NT2/D1 (cell line): ENCODE results near the gene PPIP5K2.
"Not testable (repeated sequence)": the region's sequence is repeated elsewhere in the genome, so short reads cannot be mapped to it uniquely, and the experiment has no call there.

ENCODE experiments used
- DNase-seq: peaks from one replicate; pipeline ENCODE4 v3.0.0-alpha.2; 2011; ENCODE audit warnings: low read depth, low spot score
- H3K27me3 ChIP-seq: 2 replicates; pipeline ENCODE4 v1.6.0; 2011; ENCODE audit warnings: mild to moderate bottlenecking; ENCODE audit not compliant: insufficient read length, insufficient read depth
- H3K36me3 ChIP-seq: 2 replicates; pipeline ENCODE4 v1.6.1; 2011; ENCODE audit warnings: mild to moderate bottlenecking, low read length, mixed read lengths; ENCODE audit not compliant: insufficient read depth, insufficient read length
- H3K4me1 ChIP-seq: 2 replicates; pipeline ENCODE4 v1.5.1; 2011; ENCODE audit not compliant: insufficient read depth, insufficient read length
- H3K4me3 ChIP-seq: 2 replicates; pipeline ENCODE4 v1.5.1; 2011; ENCODE audit warnings: low read depth; ENCODE audit not compliant: insufficient read length
- H3K9ac ChIP-seq: 2 replicates; pipeline ENCODE4 v1.6.0; 2011; ENCODE audit warnings: low read depth; ENCODE audit not compliant: insufficient read length
- H3K9me3 ChIP-seq: 2 replicates; pipeline ENCODE4 v1.5.1; 2011; ENCODE audit warnings: mild to moderate bottlenecking, low read length; ENCODE audit not compliant: insufficient read depth
- SUZ12 ChIP-seq: IDR thresholded peaks from 2 replicates; pipeline ENCODE4 v1.6.1; 2011; ENCODE audit not compliant: insufficient read length, insufficient read depth; ENCODE audit errors: extremely low read depth
- YY1 ChIP-seq: IDR thresholded peaks from 2 replicates; pipeline ENCODE4 v1.6.1; 2011; ENCODE audit not compliant: insufficient read length, insufficient read depth
- ZNF274 ChIP-seq: IDR thresholded peaks from 2 replicates; pipeline ENCODE4 v1.6.1; 2011; ENCODE audit warnings: mild to moderate bottlenecking, low read depth, low read length

PPIP5K2 gene

DNA sequence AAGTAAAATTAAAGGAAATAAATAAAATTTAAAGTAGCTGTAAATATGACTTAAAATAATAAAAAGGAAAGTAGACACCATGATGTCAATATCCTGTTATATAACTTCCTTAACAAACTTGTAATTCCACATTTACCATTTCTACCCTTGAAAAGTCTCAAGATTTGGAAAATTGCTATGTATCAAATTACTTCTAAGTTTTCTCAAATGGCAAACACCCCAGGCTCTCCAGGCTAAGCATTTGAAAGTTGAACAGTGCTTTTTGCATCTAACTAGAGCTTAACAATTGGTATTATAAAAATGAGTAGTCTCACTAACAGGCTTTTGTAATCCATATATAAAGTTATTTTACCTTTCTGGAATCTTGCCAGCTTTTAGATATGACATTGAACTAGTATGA is 97.0 kb downstream of the PPIP5K2 start:
- no peak for DNase-seq
- H3K9me3 ChIP-seq: no peaks in the 10 kb centered on the region
- H3K9ac ChIP-seq: no peak overlapping the region
- H3K27me3 ChIP-seq: no peaks in the 10 kb centered on the region
- TF ChIP-seq YY1 (no peak), ZNF274 (no peak), SUZ12 (no peak)
- H3K36me3 ChIP-seq: no peaks in the 10 kb centered on the region
- H3K4me3 ChIP-seq: no peak overlapping the region
- no peaks in the 10 kb centered on the region for H3K4me1 ChIP-seq

DNA sequence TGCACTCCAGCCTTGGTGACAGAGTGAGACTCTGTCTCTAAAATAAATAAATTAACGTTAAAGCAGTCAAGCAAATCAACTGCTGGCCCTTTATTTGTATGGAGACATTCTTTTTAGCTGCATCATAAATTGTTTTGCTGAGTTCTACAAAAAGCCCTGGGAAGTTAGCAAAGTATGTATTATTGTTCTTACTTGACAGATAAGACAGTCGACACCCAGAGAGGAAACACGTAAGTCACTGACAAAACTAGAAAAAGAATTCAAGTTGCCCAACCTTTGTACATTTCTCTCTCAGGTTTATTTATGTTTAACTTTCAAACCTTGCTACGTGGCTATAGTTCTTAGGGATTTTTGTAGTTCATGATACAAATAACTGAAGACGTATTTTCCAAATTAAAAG is 98.1 kb downstream of the PPIP5K2 start:
- Histone ChIP-seq H3K4me3 (no peak overlapping the region), H3K9me3 (no peaks in the 10 kb centered on the region), H3K36me3 (no peaks in the 10 kb centered on the region), H3K9ac (no peak overlapping the region), H3K4me1 (no peaks in the 10 kb centered on the region), H3K27me3 (no peaks in the 10 kb centered on the region)
- TF ChIP-seq YY1 (no peak), ZNF274 (no peak), SUZ12 (no peak)
- no peak for DNase-seq

DNA sequence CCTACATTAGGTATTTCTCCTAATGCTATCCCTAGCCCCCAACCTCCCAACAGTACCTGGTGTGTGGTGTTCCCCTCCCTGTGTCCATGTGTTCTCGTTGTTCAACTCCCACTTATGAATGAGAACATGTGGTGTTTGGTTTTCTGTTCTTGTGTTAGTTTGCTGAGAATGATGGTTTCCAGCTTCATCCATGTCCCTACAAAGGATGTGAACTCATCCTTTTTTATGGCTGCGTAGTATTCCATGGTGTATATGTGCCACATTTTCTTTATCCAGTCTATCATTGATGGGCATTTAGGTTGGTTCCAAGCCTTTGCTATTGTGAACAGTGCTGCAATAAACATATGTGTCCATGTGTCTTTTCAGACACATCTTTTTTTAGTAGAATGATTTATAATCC is 99.0 kb downstream of the PPIP5K2 start:
- not testable (repeated sequence) for H3K36me3 ChIP-seq, H3K9me3 ChIP-seq, DNase-seq, H3K4me3 ChIP-seq, H3K9ac ChIP-seq, H3K4me1 ChIP-seq, H3K27me3 ChIP-seq

DNA sequence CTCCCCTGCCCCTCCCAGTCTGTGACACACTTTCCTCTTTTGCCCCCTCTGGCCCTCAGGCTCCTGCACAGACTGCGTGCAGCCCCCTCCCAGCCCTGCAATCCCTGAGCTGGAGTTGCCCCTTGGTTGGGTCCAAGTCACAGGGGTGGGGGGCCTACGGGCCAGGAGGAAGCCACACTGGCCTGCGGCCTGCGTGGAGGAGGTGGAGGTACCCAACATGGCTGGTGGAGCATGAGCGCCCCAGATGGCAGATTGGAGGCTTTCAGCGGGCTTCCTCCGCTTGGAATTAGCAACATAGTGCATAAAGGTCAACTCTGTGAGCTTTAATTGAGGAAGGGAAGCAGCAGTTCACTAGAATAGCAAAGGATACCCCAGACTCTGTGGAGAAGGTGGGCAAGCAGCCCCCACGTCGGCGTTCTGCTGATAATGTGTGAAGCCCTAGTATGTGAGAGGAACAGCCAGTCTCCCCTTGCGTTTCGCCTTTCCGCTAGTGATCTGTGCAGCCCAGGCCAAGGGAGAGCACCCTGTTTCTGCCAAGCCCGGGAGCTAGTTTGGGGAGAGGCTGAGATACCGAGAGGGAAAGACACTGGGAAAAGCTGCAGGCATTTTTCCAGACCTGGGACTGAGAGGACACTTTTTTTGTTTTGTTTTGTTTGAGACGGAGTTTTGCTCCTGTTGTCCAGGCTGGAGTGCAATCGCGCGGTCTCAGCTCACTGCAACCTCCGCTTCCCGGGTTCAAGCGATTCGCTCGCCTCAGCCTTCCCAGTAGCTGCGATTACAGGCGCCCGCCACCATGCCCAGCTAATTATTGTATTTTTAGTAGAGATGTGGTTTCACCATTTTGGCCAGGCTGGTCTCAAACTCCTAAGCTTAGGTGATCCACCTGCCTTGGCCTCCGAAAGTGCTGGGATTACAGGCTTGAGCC is 103.2 kb downstream of the PPIP5K2 start:
- Histone ChIP-seq H3K4me1 (peaks cover 2% of the 10 kb centered on the region), H3K36me3 (no peaks in the 10 kb centered on the region), H3K4me3 (no peak overlapping the region), H3K9ac (no peak overlapping the region), H3K27me3 (no peaks in the 10 kb centered on the region), H3K9me3 (no peaks in the 10 kb centered on the region)
- no peak for DNase-seq
- TF ChIP-seq ZNF274 (no peak), SUZ12 (no peak), YY1 (no peak)

DNA sequence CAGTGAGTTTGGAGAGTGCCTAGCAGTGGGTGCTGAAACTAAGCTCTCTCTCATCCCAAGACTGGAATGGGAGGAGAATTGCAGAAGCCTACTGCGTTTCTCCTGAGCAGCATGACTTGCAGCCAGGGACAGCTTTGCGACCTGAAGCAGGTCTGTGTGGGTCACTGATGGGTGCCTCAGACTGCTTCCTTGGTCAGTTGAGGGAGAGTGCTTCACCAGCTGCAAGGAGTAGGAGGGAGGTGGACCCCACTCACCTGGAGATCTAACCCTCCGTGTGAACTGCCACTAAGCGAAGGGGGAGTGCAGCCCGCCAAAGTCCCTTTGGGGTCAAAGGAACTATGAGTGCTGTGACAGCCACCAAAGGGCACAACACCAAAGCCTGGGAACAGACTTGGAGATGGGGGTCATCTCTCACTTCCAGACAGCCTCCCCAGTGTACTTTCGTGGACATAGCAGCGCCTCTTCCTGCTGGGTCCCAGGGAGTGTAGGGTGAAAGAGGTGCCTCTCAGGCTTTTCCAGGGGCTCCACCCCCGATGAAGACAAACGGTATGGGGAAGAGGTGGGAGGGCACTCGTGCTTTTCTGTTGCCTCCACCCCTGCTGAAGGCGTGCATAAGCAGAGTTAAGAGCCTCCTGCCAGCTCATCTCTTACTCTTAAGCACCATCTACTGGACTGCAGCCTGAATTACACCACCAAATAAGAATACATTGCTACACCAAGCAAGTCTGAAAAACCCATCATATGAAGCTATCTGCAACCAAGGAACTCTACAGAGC is 104.2 kb downstream of the PPIP5K2 start:
- Histone ChIP-seq H3K9ac (no peak overlapping the region), H3K27me3 (no peaks in the 10 kb centered on the region), H3K4me1 (peaks cover 2% of the 10 kb centered on the region), H3K4me3 (no peak overlapping the region), H3K36me3 (no peaks in the 10 kb centered on the region), H3K9me3 (no peaks in the 10 kb centered on the region)
- TF ChIP-seq SUZ12: no peak
- TF ChIP-seq YY1: no peak
- TF ChIP-seq ZNF274: no peak
- DNase-seq: peak; percentile 43

DNA sequence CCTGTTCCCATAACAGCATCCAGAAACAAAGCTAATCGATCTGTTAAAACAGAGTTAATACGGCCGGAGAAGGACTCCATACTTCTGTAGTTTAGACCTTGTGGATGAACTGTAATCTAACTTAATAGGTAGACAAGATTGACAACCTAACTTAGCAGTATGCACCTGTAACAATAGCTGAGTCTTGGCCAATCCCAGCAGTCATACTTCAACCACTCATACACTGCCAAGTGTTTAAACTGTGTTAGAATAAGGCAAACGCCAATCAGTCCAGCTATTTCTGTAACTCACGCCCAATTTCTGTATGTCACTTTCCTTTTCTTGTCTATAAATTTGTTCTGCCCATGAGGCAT is 104.8 kb downstream of the PPIP5K2 start:
- no peak for TF ChIP-seq SUZ12
- no peak for TF ChIP-seq YY1
- no peak for TF ChIP-seq ZNF274
- Histone ChIP-seq H3K4me1 (peaks cover 2% of the 10 kb centered on the region), H3K27me3 (no peaks in the 10 kb centered on the region), H3K9ac (no peak overlapping the region), H3K4me3 (no peak overlapping the region), H3K9me3 (no peaks in the 10 kb centered on the region), H3K36me3 (no peaks in the 10 kb centered on the region)
- DNase-seq: no peak

DNA sequence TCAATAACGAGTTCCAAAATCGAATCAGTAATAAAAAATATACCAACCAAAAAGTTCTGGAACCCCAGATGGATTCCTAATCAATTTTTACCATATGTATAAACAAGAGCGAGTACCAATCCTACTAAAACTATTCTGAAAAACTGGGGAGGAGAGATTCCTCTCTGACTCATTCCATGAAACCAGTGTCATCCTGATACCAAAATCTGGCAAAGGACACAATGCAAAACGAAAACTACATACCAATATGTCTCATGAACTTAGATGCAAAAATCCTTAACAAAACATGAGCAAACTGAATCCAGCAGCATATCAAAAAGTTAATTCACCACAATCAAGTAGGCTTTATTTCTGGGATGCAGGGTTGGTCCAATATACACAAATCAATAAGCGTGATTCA is 108.0 kb downstream of the PPIP5K2 start:
- Histone ChIP-seq H3K27me3 (no peaks in the 10 kb centered on the region), H3K9ac (no peak overlapping the region), H3K9me3 (no peaks in the 10 kb centered on the region), H3K36me3 (no peaks in the 10 kb centered on the region), H3K4me3 (no peak overlapping the region), H3K4me1 (peaks cover 2% of the 10 kb centered on the region)
- no peak for DNase-seq
- no peak for TF ChIP-seq YY1
- no peak for TF ChIP-seq SUZ12
- TF ChIP-seq ZNF274: no peak
